K562 (cell line): ENCODE measurements around the gene CCDC17. TPM values are rescaled to one million over a fixed set of nuclear protein-coding genes. Genes with fewer than 3 reads are reported as not detected.

Source experiments
- ATF7 ChIP-seq: fragments of 450-650 bp; IDR thresholded peaks from 2 replicates; pipeline ENCODE4 v1.7.1; 2014; ENCODE audit warnings: mild to moderate bottlenecking, moderate library complexity
- BCL6 ChIP-seq: fragments of 250-450 bp; sonication (Bioruptor Pico); IDR thresholded peaks from 2 replicates; pipeline ENCODE4 v1.4.0; 2020
- CREB1 ChIP-seq, 2 experiments: sonication (generic) in 1 of 2; formaldehyde crosslinking in 1 of 2; IDR thresholded peaks; 2 replicates each; pipeline versions ENCODE4 v1.6.1 to v1.8.0; 2012 to 2022; ENCODE audit warnings: inconsistent platforms in 1 of 2, mild to moderate bottlenecking in 1 of 2, missing genetic modification reagents in 1 of 2, moderate library complexity in 1 of 2
- CTCF ChIP-seq, 3 experiments: IDR thresholded peaks in 2 of 3; conservative IDR thresholded peaks in 1 of 3; 2 replicates each; pipeline ENCODE4 v1.5.1; 2011 to 2012; ENCODE audit warnings: low read length in 3 of 3, mild to moderate bottlenecking in 3 of 3, control low read depth in 2 of 3, improper control_type of control experiment in 1 of 3, inconsistent platforms in 1 of 3, low read depth in 1 of 3, mixed read lengths in 1 of 3, moderate library complexity in 1 of 3; ENCODE audit not compliant: insufficient read depth in 2 of 3
- E2F3 ChIP-seq: fragments of 250-450 bp; sonication (Bioruptor Pico); IDR thresholded peaks from 2 replicates; pipeline ENCODE4 v1.4.0; 2020; ENCODE audit warnings: mild to moderate bottlenecking
- HMG20B ChIP-seq: fragments of 250-450 bp; sonication (Bioruptor Pico); IDR thresholded peaks from 2 replicates; pipeline ENCODE4 v1.5.0; 2021; ENCODE audit warnings: mild to moderate bottlenecking
- MEF2A ChIP-seq: IDR thresholded peaks from 2 replicates; pipeline ENCODE4 v1.6.1; 2011; ENCODE audit warnings: low read depth, mild to moderate bottlenecking, low read length, moderate library complexity; ENCODE audit not compliant: control insufficient read depth
- RBM17 ChIP-seq: fragments of 200-400 bp; formaldehyde crosslinking; IDR thresholded peaks from 2 replicates; pipeline ENCODE4 v1.6.1; 2017; ENCODE audit warnings: low read depth, mild to moderate bottlenecking, low read length, borderline replicate concordance
- RFX5 ChIP-seq: IDR thresholded peaks from 2 replicates; pipeline ENCODE4 v1.6.1; 2011; ENCODE audit warnings: low read depth, mild to moderate bottlenecking, improper control_type of control experiment, low read length
- RFX7 ChIP-seq: fragments of 250-450 bp; sonication (Bioruptor Pico); IDR thresholded peaks from 2 replicates; pipeline ENCODE4 v1.5.1; 2021; ENCODE audit warnings: mild to moderate bottlenecking
- RUNX1 ChIP-seq: sonication (generic); IDR thresholded peaks from 2 replicates; pipeline ENCODE4 v1.6.1; 2016; ENCODE audit warnings: antibody characterized with exemption, low read depth
- SMAD1 ChIP-seq: fragments of 150-350 bp; IDR thresholded peaks from 2 replicates; pipeline ENCODE4 v1.6.1; 2014; ENCODE audit warnings: low read length, low read depth; ENCODE audit not compliant: partially characterized antibody
- ZBTB9 ChIP-seq: fragments of 450-650 bp; formaldehyde crosslinking; IDR thresholded peaks from 2 replicates; pipeline ENCODE4 v1.4.0; 2020; ENCODE audit warnings: mild to moderate bottlenecking, moderate library complexity
- ZC3H11A ChIP-seq: IDR thresholded peaks from 2 replicates; pipeline ENCODE4 v1.6.1; 2012; ENCODE audit warnings: low read depth, low read length, improper control_type of control experiment
- ZC3H4 ChIP-seq: sonication (generic); formaldehyde crosslinking; IDR thresholded peaks from 2 replicates; pipeline ENCODE4 v1.9.0; 2021; ENCODE audit warnings: missing genetic modification reagents, borderline replicate concordance
- ZFP1 ChIP-seq: fragments of 450-650 bp; formaldehyde crosslinking; IDR thresholded peaks from 2 replicates; pipeline ENCODE4 v1.4.0; 2020; ENCODE audit warnings: mild to moderate bottlenecking, mixed read lengths
- ZFX ChIP-seq: sonication (generic); formaldehyde crosslinking; IDR thresholded peaks from 2 replicates; pipeline ENCODE4 v1.8.0; 2022; ENCODE audit warnings: mild to moderate bottlenecking, missing genetic modification reagents, moderate library complexity
- ZNF263 ChIP-seq: sonication (generic); formaldehyde crosslinking; IDR thresholded peaks from 2 replicates; pipeline ENCODE4 v1.8.0; 2022; ENCODE audit warnings: mild to moderate bottlenecking, missing genetic modification reagents, borderline replicate concordance
- ZNF431 ChIP-seq: sonication (generic); formaldehyde crosslinking; IDR thresholded peaks from 2 replicates; pipeline ENCODE4 v1.8.0; 2022; ENCODE audit warnings: mild to moderate bottlenecking, missing genetic modification reagents
- ZNF668 ChIP-seq: fragments of 250-450 bp; sonication (Bioruptor Pico); IDR thresholded peaks from 2 replicates; pipeline ENCODE4 v1.8.0; 2022; ENCODE audit warnings: mild to moderate bottlenecking, inconsistent platforms
- polyA plus RNA-seq, 8 experiments: library from polyadenylated mRNA; depleted of rRNA in 4 of 8; stranded (reverse) in 5 of 8; unstranded in 3 of 8; fragments of >200 nt; fragmentation: Nextera tagmentation in 2 of 8; fragmentation: Illumina TruSeq in 1 of 8; extraction: Ambion mirVana in 2 of 8; extraction: Trizol in 1 of 8; gene quantifications; 2 replicates each; pipeline versions ENCODE4 v1.2.1 to v1.2.3, GENCODE V29; 2011 to 2014; ENCODE audit warnings: inconsistent platforms in 1 of 8, missing spikeins in 1 of 8
- total RNA-seq, 7 experiments: library from RNA; depleted of rRNA in 6 of 7; stranded (reverse); fragments of >200 nt in 6 of 7; fragmentation: Illumina TruSeq in 2 of 7; extraction: Trizol in 2 of 7; gene quantifications; 2 replicates each; pipeline versions ENCODE4 v1.2.1 to v1.2.3, GENCODE V29; 2011 to 2021; ENCODE audit warnings: low replicate concordance in 1 of 7
- TF ChIP-seq, protein P1 (sequence below), 2 experiments: IDR thresholded peaks; 2 replicates each; pipeline ENCODE4 v1.6.1; 2012; ENCODE audit warnings: improper control_type of control experiment in 2 of 2, low read depth in 2 of 2, low read length in 2 of 2, borderline replicate concordance in 1 of 2
- TF ChIP-seq, protein P2 (sequence below): sonication (generic); formaldehyde crosslinking; IDR thresholded peaks from 2 replicates; pipeline ENCODE4 v1.8.0; 2022; ENCODE audit warnings: missing genetic modification reagents, mild to moderate bottlenecking, moderate library complexity, borderline replicate concordance

The CCDC17 gene
- total and polyA plus RNA-seq, 9 of the 15 experiments (the other 6 are each of a cell fraction or from before 2014, with no cell fraction given) = 0.20 to 2.4 (median 0.85) TPM

DNA sequence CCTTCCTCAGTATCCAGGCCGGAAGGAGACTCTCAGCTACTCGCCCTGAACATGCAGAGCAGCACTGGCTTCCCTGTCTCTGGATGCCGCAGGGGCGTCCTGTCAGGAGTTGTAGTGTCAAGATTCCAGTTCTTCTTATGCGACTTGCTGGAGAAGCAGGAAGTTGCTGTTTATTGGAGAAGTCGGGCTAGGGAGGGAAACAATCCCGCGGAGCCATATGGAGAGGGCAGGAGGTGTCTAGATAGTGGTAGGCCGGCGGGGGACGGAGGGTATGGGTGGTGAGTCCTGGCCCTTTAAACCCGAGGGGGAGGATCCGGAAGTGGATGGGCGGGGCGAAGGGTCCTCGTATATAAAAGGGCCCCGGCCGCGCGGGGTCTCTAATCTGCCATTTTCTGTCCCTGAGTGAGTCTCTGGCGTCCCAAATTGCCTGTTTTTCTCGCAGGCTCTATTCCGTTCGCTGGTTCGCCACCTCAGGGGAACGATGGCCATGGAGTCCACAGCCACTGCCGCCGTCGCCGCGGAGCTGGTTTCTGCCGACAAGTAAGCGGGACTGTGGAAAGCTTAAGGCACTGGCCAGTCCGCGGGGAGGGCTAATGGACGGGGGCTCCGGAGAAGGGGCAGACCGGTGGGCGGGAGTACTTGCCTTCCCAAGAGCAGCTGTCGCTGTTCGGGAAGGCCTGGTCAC is 40.0 kb downstream of the CCDC17 start, which contains the start of gene NASP (continued):
- TF ChIP-seq, protein P1, sequence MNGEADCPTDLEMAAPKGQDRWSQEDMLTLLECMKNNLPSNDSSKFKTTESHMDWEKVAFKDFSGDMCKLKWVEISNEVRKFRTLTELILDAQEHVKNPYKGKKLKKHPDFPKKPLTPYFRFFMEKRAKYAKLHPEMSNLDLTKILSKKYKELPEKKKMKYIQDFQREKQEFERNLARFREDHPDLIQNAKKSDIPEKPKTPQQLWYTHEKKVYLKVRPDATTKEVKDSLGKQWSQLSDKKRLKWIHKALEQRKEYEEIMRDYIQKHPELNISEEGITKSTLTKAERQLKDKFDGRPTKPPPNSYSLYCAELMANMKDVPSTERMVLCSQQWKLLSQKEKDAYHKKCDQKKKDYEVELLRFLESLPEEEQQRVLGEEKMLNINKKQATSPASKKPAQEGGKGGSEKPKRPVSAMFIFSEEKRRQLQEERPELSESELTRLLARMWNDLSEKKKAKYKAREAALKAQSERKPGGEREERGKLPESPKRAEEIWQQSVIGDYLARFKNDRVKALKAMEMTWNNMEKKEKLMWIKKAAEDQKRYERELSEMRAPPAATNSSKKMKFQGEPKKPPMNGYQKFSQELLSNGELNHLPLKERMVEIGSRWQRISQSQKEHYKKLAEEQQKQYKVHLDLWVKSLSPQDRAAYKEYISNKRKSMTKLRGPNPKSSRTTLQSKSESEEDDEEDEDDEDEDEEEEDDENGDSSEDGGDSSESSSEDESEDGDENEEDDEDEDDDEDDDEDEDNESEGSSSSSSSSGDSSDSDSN (IDR thresholded peaks at IDR 0.05; ENCODE audit: borderline replicate concordance in 1 of 2, low read depth in 2 of 2, low read length in 2 of 2) = no peak; a peak in 1 of 4 replicates
- TF ChIP-seq, protein P2, sequence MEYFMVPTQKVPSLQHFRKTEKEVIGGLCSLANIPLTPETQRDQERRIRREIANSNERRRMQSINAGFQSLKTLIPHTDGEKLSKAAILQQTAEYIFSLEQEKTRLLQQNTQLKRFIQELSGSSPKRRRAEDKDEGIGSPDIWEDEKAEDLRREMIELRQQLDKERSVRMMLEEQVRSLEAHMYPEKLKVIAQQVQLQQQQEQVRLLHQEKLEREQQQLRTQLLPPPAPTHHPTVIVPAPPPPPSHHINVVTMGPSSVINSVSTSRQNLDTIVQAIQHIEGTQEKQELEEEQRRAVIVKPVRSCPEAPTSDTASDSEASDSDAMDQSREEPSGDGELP (CRISPR knock-in tag) = peak; percentile 77; the same call in 1 of the 2 replicates
- TF ChIP-seq ZFP1 (no peak), RUNX1 (no peak), ZC3H4 (CRISPR knock-in tag) (peak; percentile 84; the same call in 1 of the 2 replicates), HMG20B (no peak), BCL6 (CRISPR knock-in tag) (no peak), ZBTB9 (CRISPR knock-in tag) (no peak), MEF2A (no peak), RBM17 (no peak), SMAD1 (peak; percentile 94), ZNF431 (CRISPR knock-in tag) (no peak), ZFX (CRISPR knock-in tag) (peak; percentile 83), ZNF263 (CRISPR knock-in tag) (no peak; the same call in 1 of the 2 replicates), CTCF (IDR thresholded peaks at IDR 0.05 in 2 of 3, conservative IDR thresholded peaks at IDR 0.05 in 1 of 3; ENCODE audit: insufficient read depth in 2 of 3, low read depth in 1 of 3, low read length in 3 of 3) (peak in 1 of 3 experiments; percentile 11; a peak in 1 of 6 replicates), ZNF668 (CRISPR knock-in tag) (no peak), ATF7 (peak; percentile 64), E2F3 (CRISPR knock-in tag) (no peak), RFX7 (CRISPR knock-in tag) (no peak), ZC3H11A (peak; percentile 19; the same call in 1 of the 2 replicates), RFX5 (peak; percentile 37), CREB1 (IDR thresholded peaks at IDR 0.05) (peak; percentile 54; the same call in 1 of the 2 replicates), CREB1 (CRISPR knock-in tag; IDR thresholded peaks at IDR 0.05) (peak; percentile 78; the same call in 1 of the 2 replicates)
